Nephron (organoid): ENCODE results near the gene MSRB3.

Source experiments
- H3K27ac Mint-ChIP-seq, 3 experiments: 2 replicates each; pipeline ENCODE4 v1.8.0; 2020; ENCODE audit warnings: mixed read lengths in 3 of 3, mild to moderate bottlenecking in 2 of 3, moderate library complexity in 1 of 3
- H3K27me3 Mint-ChIP-seq: 2 replicates; pipeline ENCODE4 v1.8.0; 2021; ENCODE audit warnings: low read depth, mild to moderate bottlenecking, moderate library complexity, mixed read lengths
- H3K36me3 Mint-ChIP-seq: 2 replicates; pipeline ENCODE4 v1.8.0; 2020; ENCODE audit warnings: low read depth, mixed read lengths
- H3K4me1 Mint-ChIP-seq: 2 replicates; pipeline ENCODE4 v1.8.0; 2020; ENCODE audit warnings: mixed read lengths
- H3K4me3 Mint-ChIP-seq, 3 experiments: 2 replicates each; pipeline ENCODE4 v1.8.0; 2020; ENCODE audit warnings: mild to moderate bottlenecking in 3 of 3, mixed read lengths in 3 of 3, moderate library complexity in 2 of 3
- H3K9me3 Mint-ChIP-seq: 2 replicates; pipeline ENCODE4 v1.8.0; 2020; ENCODE audit warnings: mixed read lengths
- CTCF ChIP-seq, 3 experiments: fragments of 200-600 bp; sonication (generic); IDR thresholded peaks; one replicate each; pipeline ENCODE4 v1.5.0; 2021; ENCODE audit warnings: antibody characterized with exemption in 3 of 3; ENCODE audit not compliant: unreplicated experiment in 3 of 3

Gene MSRB3

GRCh38 chr12:65504417-65504816, 225.9 kb downstream of the MSRB3 start:
- Mint-ChIP-seq H3K9me3 (no peaks in the 10 kb centered on the region), H3K4me1 (peaks cover 48% of the 10 kb centered on the region), H3K27me3 (peaks cover 6% of the 10 kb centered on the region), H3K4me3 (no peak overlapping the region), H3K27ac (peak overlapping the region in 1 of 3 experiments; percentile 14), H3K36me3 (no peaks in the 10 kb centered on the region)
- TF ChIP-seq CTCF (IDR thresholded peaks at IDR 0.05; ENCODE audit: unreplicated experiment in 3 of 3) = no peak

GRCh38 chr12:65505386-65506121, 227.1 kb downstream of the MSRB3 start:
- peaks cover 44% of the 10 kb centered on the region for H3K4me1 Mint-ChIP-seq
- no peak overlapping the region for H3K4me3 Mint-ChIP-seq
- no peak for TF ChIP-seq CTCF (IDR thresholded peaks at IDR 0.05; ENCODE audit: unreplicated experiment in 3 of 3)
- H3K9me3 Mint-ChIP-seq = no peaks in the 10 kb centered on the region
- peak overlapping the region; percentile 5 to 32 (median 22) for H3K27ac Mint-ChIP-seq
- H3K27me3 Mint-ChIP-seq = peaks cover 3% of the 10 kb centered on the region
- no peaks in the 10 kb centered on the region for H3K36me3 Mint-ChIP-seq

- no peaks in the 10 kb centered on the region for H3K9me3 Mint-ChIP-seq
These were observed 230.0 kb downstream of the MSRB3 start for GRCh38 chr12:65508276-65509035.

GRCh38 chr12:65510007-65510406, 231.5 kb downstream of the MSRB3 start:
- no peaks in the 10 kb centered on the region for H3K9me3 Mint-ChIP-seq
- H3K36me3 Mint-ChIP-seq = no peaks in the 10 kb centered on the region
- H3K27ac Mint-ChIP-seq = peak overlapping the region; percentile 86 to 96 (median 92)
- H3K4me3 Mint-ChIP-seq = peak overlapping the region in 1 of 3 experiments; percentile 56
- peaks cover 37% of the 10 kb centered on the region for H3K4me1 Mint-ChIP-seq
- peaks cover 8% of the 10 kb centered on the region for H3K27me3 Mint-ChIP-seq
- TF ChIP-seq CTCF (IDR thresholded peaks at IDR 0.05; ENCODE audit: unreplicated experiment in 3 of 3) = no peak

More at GRCh38 chr12:65508276-65509035, 230.0 kb downstream of the MSRB3 start:
- Mint-ChIP-seq H3K36me3 (no peaks in the 10 kb centered on the region), H3K27me3 (peaks cover 8% of the 10 kb centered on the region), H3K27ac (peak overlapping the region in 2 of 3 experiments; percentile 62 to 77), H3K4me3 (no peak overlapping the region), H3K4me1 (peaks cover 46% of the 10 kb centered on the region)
- no peak for TF ChIP-seq CTCF (IDR thresholded peaks at IDR 0.05; ENCODE audit: unreplicated experiment in 3 of 3)

- H3K4me1 Mint-ChIP-seq = peaks cover 34% of the 10 kb centered on the region
- peak overlapping the region; percentile 49 to 56 (median 54) for H3K4me3 Mint-ChIP-seq
- H3K36me3 Mint-ChIP-seq = no peaks in the 10 kb centered on the region
- TF ChIP-seq CTCF (IDR thresholded peaks at IDR 0.05; ENCODE audit: unreplicated experiment in 3 of 3) = no peak
- H3K27ac Mint-ChIP-seq = peak overlapping the region; percentile 86 to 96 (median 92)
- no peaks in the 10 kb centered on the region for H3K9me3 Mint-ChIP-seq
- H3K27me3 Mint-ChIP-seq = peaks cover 8% of the 10 kb centered on the region
These were observed 232.1 kb downstream of the MSRB3 start for GRCh38 chr12:65510584-65511050.
